ENCODE data around the gene ATP11C. TPM values are rescaled to one million over a fixed set of nuclear protein-coding genes. Genes with fewer than 3 reads are reported as not detected.

Gene ATP11C
- total and polyA plus RNA-seq, 9 of the 15 experiments (the other 6 are each of a cell fraction or from before 2014, with no cell fraction given) = 18.2 to 42.2 (median 29.4) TPM

DNA sequence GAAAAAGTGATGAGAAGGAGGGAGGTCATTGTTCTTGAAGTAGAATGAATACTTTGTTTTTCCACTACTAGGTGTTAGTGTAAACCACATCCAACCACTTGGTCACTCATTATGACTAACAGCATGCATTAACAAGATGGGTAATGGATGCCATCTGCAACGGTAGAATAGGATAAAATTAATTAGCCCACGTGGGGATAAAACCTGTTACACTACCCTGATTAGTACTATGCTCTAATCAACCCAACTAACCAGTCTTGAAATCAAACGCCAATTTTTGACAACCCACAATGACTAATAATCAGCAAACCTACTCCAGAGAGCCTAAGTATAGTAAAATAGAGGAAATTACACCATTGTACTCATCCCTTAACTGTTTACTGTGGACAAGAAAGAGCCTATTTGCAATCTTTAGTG lies 131.4 kb downstream of the ATP11C start:
- ChIA-PET POLR2A (no interaction called here), CTCF (ENCODE audit: low intra/inter-chr PET ratio) (no interaction called here)
- no peaks in the 10 kb centered on the region for H3K9me3 ChIP-seq (replicated peaks; ENCODE audit: control insufficient read depth, insufficient read depth, low read depth, low read length)
- H2AFZ ChIP-seq (ENCODE audit: low read depth, low read length) = no peak overlapping the region
- H3K4me3 ChIP-seq = no peak overlapping the region
- H3K36me3 ChIP-seq (ENCODE audit: control insufficient read depth, insufficient read depth, low read length) = peaks cover 55% of the 10 kb centered on the region
- H3K27ac ChIP-seq (ENCODE audit: extremely low read depth, low read depth, low read length) = no peak overlapping the region
- in situ Hi-C loops (cut with MboI) = no loop called here
- FAIRE-seq (no peak), DNase-seq (ENCODE audit: extremely low read depth in 1 of 4, low spot score in 3 of 4) (no peak), ATAC-seq (no peak)
- H3K79me2 ChIP-seq (ENCODE audit: control insufficient read depth, insufficient read depth, low read length) = no peaks in the 10 kb centered on the region
- no peaks in the 10 kb centered on the region for H3K9me1 ChIP-seq (ENCODE audit: control insufficient read depth, insufficient read depth, low read length)
- TF ChIP-seq HMGN3 (IDR thresholded peaks at IDR 0.05; ENCODE audit: borderline replicate concordance, extremely low read depth, insufficient read length, low read depth, low read length) = no peak
- H3K4me1 ChIP-seq (replicated peaks in 1 of 2; ENCODE audit: control insufficient read depth in 2 of 2, insufficient read depth in 2 of 2, low read length in 2 of 2) = no peaks in the 10 kb centered on the region
- BruUV-seq (replicated peaks) = no TSS peak
- WGBS (ENCODE audit: insufficient coverage, low coverage, missing lambda C conversion rate) = 76% methylated on average over 3 of the region's 3 CpGs
- H3K4me2 ChIP-seq (ENCODE audit: insufficient read depth, low read length) = no peak overlapping the region
- no peaks in the 10 kb centered on the region for H3K27me3 ChIP-seq (ENCODE audit: control insufficient read depth in 2 of 2, insufficient read depth in 2 of 2, low read length in 2 of 2)
- intact Hi-C loops (cut with micrococcal nuclease) = no loop called here
- no peak overlapping the region for H3K9ac ChIP-seq (ENCODE audit: insufficient read depth in 1 of 2, low read depth in 2 of 2, low read length in 2 of 2)
- H4K20me1 ChIP-seq (replicated peaks; ENCODE audit: control insufficient read depth, insufficient read depth, low read length) = no peaks in the 10 kb centered on the region

DNA sequence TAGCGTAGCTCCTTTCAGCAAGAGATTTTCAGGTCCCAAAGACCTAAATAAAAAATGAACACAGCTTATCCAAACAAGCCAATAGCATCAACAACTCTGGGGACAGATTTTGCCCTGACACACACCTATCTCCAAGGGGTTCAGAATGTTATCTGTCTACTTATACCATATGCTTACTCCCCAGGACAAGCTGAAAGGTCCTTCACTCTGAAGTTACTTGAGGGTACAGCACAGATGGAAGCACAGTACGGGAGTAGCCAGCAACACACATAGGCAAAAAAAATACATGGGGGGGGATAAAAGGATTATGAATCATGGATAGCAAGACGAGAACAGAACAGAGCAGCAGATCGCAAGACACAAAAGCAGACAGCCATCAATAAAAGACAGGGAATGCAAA lies 134.2 kb downstream of the ATP11C start:
- ATAC-seq (no peak), DNase-seq (ENCODE audit: extremely low read depth in 1 of 4, low spot score in 3 of 4) (no peak), FAIRE-seq (no peak)
- H3K79me2 ChIP-seq (ENCODE audit: control insufficient read depth, insufficient read depth, low read length) = no peaks in the 10 kb centered on the region
- no peak overlapping the region for H3K4me3 ChIP-seq
- no peak overlapping the region for H3K27ac ChIP-seq (ENCODE audit: extremely low read depth, low read depth, low read length)
- in situ Hi-C loops (cut with MboI) (no loop called here), intact Hi-C loops (cut with micrococcal nuclease) (no loop called here)
- no peaks in the 10 kb centered on the region for H3K9me1 ChIP-seq (ENCODE audit: control insufficient read depth, insufficient read depth, low read length)
- no peaks in the 10 kb centered on the region for H3K9me3 ChIP-seq (replicated peaks; ENCODE audit: control insufficient read depth, insufficient read depth, low read depth, low read length)
- H2AFZ ChIP-seq (ENCODE audit: low read depth, low read length) = no peak overlapping the region
- no TSS peak for BruUV-seq (replicated peaks)
- no peaks in the 10 kb centered on the region for H3K4me1 ChIP-seq (replicated peaks in 1 of 2; ENCODE audit: control insufficient read depth in 2 of 2, insufficient read depth in 2 of 2, low read length in 2 of 2)
- H3K27me3 ChIP-seq (ENCODE audit: control insufficient read depth in 2 of 2, insufficient read depth in 2 of 2, low read length in 2 of 2) = no peaks in the 10 kb centered on the region
- no peak overlapping the region for H3K4me2 ChIP-seq (ENCODE audit: insufficient read depth, low read length)
- H4K20me1 ChIP-seq (replicated peaks; ENCODE audit: control insufficient read depth, insufficient read depth, low read length) = no peaks in the 10 kb centered on the region
- TF ChIP-seq MXI1 (IDR thresholded peaks at IDR 0.05; ENCODE audit: low read depth, low read length) (no peak), ZNF354B (CRISPR knock-in tag; IDR thresholded peaks at IDR 0.05) (no peak), MCM3 (IDR thresholded peaks at IDR 0.05) (no peak), IRF9 (tag; IDR thresholded peaks at IDR 0.05) (no peak)
- POLR2A ChIA-PET = no interaction called here
- 90% methylated on average over 4 of the region's 4 CpGs for WGBS (ENCODE audit: insufficient coverage, low coverage, missing lambda C conversion rate)
- H3K9ac ChIP-seq (ENCODE audit: insufficient read depth in 1 of 2, low read depth in 2 of 2, low read length in 2 of 2) = no peak overlapping the region
- H3K36me3 ChIP-seq (ENCODE audit: control insufficient read depth, insufficient read depth, low read length) = peaks cover 55% of the 10 kb centered on the region
- CTCF ChIA-PET (ENCODE audit: low intra/inter-chr PET ratio) = no interaction called here

Measured in K562 (cell line).